HG02610 (cell line): ENCODE measurements around the gene FBXW11.

ENCODE experiments used
- ATAC-seq: cut with Tn5 transposase; IDR thresholded peaks from one replicate; pipeline ENCODE4 v1.9.1; 2021; ENCODE audit warnings: mild to moderate bottlenecking, moderate library complexity; ENCODE audit not compliant: unreplicated experiment

FBXW11 gene

GRCh38 chr5:171813813-171814490 is 192.5 kb downstream of the FBXW11 start:
- no peak for ATAC-seq

DNA sequence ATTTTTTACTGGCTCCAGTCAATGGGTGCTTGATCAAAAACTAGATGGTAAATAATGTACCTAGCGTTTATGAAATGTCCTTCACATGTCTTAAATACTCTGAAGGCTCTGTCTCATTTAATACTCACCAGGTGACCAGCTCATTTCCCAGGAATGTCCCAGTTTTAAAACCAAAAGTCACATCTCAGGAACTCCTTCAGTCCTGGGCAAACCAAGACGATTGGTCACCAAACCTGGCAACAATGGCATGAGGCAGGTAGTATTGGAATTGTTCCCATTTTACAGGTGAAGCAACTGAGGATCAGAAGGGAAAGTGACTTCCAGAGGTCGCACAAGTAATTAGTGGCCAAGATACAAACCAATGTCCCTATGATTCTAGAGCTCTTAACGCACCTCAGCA is 193.2 kb downstream of the FBXW11 start:
- ATAC-seq: no peak
